IPS-NIHi7 (cell line): Measurements from ENCODE around the gene INPP5J.
"Not testable (repeated sequence)": the region's sequence is repeated elsewhere in the genome, so short reads cannot be mapped to it uniquely, and the experiment has no call there.

ENCODE experiments used
- DNase-seq: peaks from one replicate; pipeline ENCODE4 v3.0.0; 2012; ENCODE audit warnings: mixed read lengths; ENCODE audit errors: extremely low spot score

Gene INPP5J

GRCh38 chr22:31144223-31144622 is 21.5 kb downstream of the INPP5J start:
- DNase-seq = no peak

- DNase-seq = no peak
Measured at GRCh38 chr22:31148488-31148887, 25.7 kb downstream of the INPP5J start.

- peak; percentile 96 for DNase-seq
Measured at GRCh38 chr22:31148953-31149627, 26.3 kb downstream of the INPP5J start.

- no peak for DNase-seq
Measured at GRCh38 chr22:31150615-31151014, 27.8 kb downstream of the INPP5J start.

GRCh38 chr22:31151872-31152271 is 29.1 kb downstream of the INPP5J start:
- DNase-seq = no peak

GRCh38 chr22:31153357-31153756 is 30.6 kb downstream of the INPP5J start:
- no peak for DNase-seq

- no peak for DNase-seq
Measured at GRCh38 chr22:31154975-31155374, 32.2 kb downstream of the INPP5J start.

- DNase-seq = no peak
Measured at GRCh38 chr22:31155422-31155821, 32.7 kb downstream of the INPP5J start.

GRCh38 chr22:31160328-31160978 is 37.7 kb downstream of the INPP5J start:
- DNase-seq = no peak

GRCh38 chr22:31161386-31161785 is 38.6 kb downstream of the INPP5J start:
- no peak for DNase-seq

GRCh38 chr22:31162015-31162765 is 39.4 kb downstream of the INPP5J start:
- no peak for DNase-seq

- no peak for DNase-seq
Measured at GRCh38 chr22:31170971-31171370, 48.2 kb downstream of the INPP5J start.

GRCh38 chr22:31171734-31172133 is 49.0 kb downstream of the INPP5J start:
- DNase-seq = not testable (repeated sequence)

GRCh38 chr22:31173386-31174145 is 50.8 kb downstream of the INPP5J start:
- no peak for DNase-seq

GRCh38 chr22:31176923-31177322 is 54.2 kb downstream of the INPP5J start:
- DNase-seq = no peak

- DNase-seq = no peak
Measured at GRCh38 chr22:31177420-31178162, 54.8 kb downstream of the INPP5J start.

GRCh38 chr22:31178859-31179258 is 56.1 kb downstream of the INPP5J start:
- no peak for DNase-seq

GRCh38 chr22:31179345-31179744 is 56.6 kb downstream of the INPP5J start:
- DNase-seq = no peak

- no peak for DNase-seq
Measured at GRCh38 chr22:31184015-31184414, 61.2 kb downstream of the INPP5J start.
